ENCODE results near the gene KDM4C. TPM values are rescaled to one million over a fixed set of nuclear protein-coding genes. Genes with fewer than 3 reads are reported as not detected.

KDM4C gene
- total RNA-seq, 1 experiment from 2014 or later, result 7.1 TPM

DNA sequence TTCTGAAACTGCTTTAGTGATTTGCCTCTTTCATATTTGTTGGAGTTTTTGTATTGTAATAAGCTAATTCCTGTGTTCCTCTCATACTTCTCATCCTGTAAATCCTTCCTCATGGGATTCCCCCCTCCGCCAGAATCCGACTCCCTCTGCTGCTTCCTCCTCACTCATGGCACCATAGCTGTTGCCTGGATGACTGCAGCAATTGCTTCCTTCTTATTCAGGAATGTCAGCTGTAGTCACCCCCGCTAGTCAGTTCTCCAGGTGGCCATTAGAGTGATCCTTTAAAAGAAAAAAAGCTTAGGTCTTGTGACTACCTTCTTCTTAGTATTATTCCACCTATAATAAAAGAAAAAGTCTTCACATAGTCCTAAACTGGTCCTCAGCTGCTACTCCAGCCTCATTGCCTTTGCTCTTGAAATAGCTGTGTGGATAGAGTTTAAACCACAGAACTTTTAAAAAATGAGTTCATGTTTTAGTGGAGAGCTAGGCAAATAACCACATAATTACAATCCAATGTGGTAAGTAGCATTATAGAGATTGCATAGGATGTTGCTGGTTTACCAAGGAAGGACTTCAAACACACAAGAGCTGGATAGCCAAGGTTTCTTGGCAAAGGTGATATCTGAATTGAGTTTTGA, 227.3 kb downstream of the KDM4C start:
- intact Hi-C loops (cut with micrococcal nuclease; ENCODE audit: unreplicated experiment), result no loop called here
- Histone ChIP-seq H3K4me1 (ENCODE audit: control insufficient read depth, insufficient read depth, low read length) (no peaks in the 10 kb centered on the region), H3K27ac (ENCODE audit: low read length) (no peak overlapping the region), H3K27me3 (ENCODE audit: control insufficient read depth, insufficient read depth, low read length) (no peaks in the 10 kb centered on the region), H3K4me3 (ENCODE audit: low read depth in 2 of 2, low read length in 2 of 2) (no peak overlapping the region), H3K36me3 (ENCODE audit: control insufficient read depth, insufficient read depth, low read length) (no peaks in the 10 kb centered on the region), H3K9me3 (ENCODE audit: control insufficient read depth, insufficient read depth, low read depth, low read length) (no peaks in the 10 kb centered on the region)
- DNase-seq (ENCODE audit: low read depth, low spot score) (no peak), ATAC-seq (no peak)
- TF ChIP-seq POLR2AphosphoS5 (IDR thresholded peaks at IDR 0.05; ENCODE audit: low read depth, low read length), result no peak
- TF ChIP-seq REST (IDR thresholded peaks at IDR 0.05; ENCODE audit: insufficient read depth in 1 of 2, low read depth in 2 of 2, low read length in 1 of 2), result no peak
- no peak for TF ChIP-seq SIN3A (IDR thresholded peaks at IDR 0.05; ENCODE audit: borderline replicate concordance, insufficient read depth, low read depth, low read length)
- TF ChIP-seq, protein P1, sequence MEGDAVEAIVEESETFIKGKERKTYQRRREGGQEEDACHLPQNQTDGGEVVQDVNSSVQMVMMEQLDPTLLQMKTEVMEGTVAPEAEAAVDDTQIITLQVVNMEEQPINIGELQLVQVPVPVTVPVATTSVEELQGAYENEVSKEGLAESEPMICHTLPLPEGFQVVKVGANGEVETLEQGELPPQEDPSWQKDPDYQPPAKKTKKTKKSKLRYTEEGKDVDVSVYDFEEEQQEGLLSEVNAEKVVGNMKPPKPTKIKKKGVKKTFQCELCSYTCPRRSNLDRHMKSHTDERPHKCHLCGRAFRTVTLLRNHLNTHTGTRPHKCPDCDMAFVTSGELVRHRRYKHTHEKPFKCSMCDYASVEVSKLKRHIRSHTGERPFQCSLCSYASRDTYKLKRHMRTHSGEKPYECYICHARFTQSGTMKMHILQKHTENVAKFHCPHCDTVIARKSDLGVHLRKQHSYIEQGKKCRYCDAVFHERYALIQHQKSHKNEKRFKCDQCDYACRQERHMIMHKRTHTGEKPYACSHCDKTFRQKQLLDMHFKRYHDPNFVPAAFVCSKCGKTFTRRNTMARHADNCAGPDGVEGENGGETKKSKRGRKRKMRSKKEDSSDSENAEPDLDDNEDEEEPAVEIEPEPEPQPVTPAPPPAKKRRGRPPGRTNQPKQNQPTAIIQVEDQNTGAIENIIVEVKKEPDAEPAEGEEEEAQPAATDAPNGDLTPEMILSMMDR (IDR thresholded peaks at IDR 0.05), result no peak
- TF ChIP-seq TCF7L2 (IDR thresholded peaks at IDR 0.05; ENCODE audit: low read depth, low read length), result no peak
- CTCF ChIA-PET, result no interaction called here
- BruUV-seq (replicated peaks), result no TSS peak
- POLR2A ChIA-PET, result no interaction called here
- in situ Hi-C loops (cut with HindIII; ENCODE audit: low pct_unique_long_range_greater_than_20kb, low sequenced_read_pairs), result no loop called here

DNA sequence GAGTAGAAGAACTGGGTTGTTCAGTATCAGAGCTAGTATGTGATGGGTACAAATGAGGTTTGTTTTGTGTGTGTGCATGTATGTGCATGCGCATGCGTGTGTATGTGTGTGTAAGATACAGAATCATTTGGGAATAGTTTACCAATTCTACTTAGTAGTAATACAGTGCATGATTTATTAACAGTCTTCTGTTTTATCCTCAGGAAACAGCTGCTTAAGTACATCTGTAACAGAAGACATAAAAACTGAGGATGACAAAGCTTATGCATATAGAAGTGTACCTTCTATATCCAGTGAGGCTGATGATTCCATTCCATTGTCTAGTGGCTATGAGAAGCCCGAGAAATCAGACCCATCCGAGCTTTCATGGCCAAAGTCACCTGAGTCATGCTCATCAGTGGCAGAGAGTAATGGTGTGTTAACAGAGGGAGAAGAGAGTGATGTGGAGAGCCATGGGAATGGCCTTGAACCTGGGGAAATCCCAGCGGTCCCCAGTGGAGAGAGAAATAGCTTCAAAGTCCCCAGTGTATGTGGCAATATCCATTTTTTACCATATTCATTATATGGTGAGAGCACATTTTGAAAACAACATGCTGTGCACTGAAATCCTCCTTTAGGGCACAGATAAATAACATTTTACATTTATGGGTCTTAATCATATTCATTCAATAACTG, 228.5 kb downstream of the KDM4C start:
- POLR2A ChIA-PET, result interaction anchor here (0.6 kb wide), 2 partner anchors 15 to 60 kb away, joined by 3 to 5 read pairs; no protein-coding TSS in a partner anchor
- intact Hi-C loops (cut with micrococcal nuclease; ENCODE audit: unreplicated experiment), result no loop called here

More for the DNA sequence above, 228.5 kb downstream of the KDM4C start:
- BruUV-seq (replicated peaks), result no TSS peak
- CTCF ChIA-PET, result no interaction called here
- Histone ChIP-seq H3K4me3 (ENCODE audit: low read depth in 2 of 2, low read length in 2 of 2) (no peak overlapping the region), H3K27me3 (ENCODE audit: control insufficient read depth, insufficient read depth, low read length) (no peaks in the 10 kb centered on the region), H3K4me1 (ENCODE audit: control insufficient read depth, insufficient read depth, low read length) (no peaks in the 10 kb centered on the region), H3K36me3 (ENCODE audit: control insufficient read depth, insufficient read depth, low read length) (no peaks in the 10 kb centered on the region), H3K27ac (ENCODE audit: low read length) (no peak overlapping the region), H3K9me3 (ENCODE audit: control insufficient read depth, insufficient read depth, low read depth, low read length) (no peaks in the 10 kb centered on the region)
- DNase-seq (ENCODE audit: low read depth, low spot score), result no peak
- TF ChIP-seq, protein P1 (IDR thresholded peaks at IDR 0.05), result no peak
- TF ChIP-seq SIN3A (IDR thresholded peaks at IDR 0.05; ENCODE audit: borderline replicate concordance, insufficient read depth, low read depth, low read length) (no peak), POLR2AphosphoS5 (IDR thresholded peaks at IDR 0.05; ENCODE audit: low read depth, low read length) (no peak), REST (IDR thresholded peaks at IDR 0.05; ENCODE audit: insufficient read depth in 1 of 2, low read depth in 2 of 2, low read length in 1 of 2) (no peak), TCF7L2 (IDR thresholded peaks at IDR 0.05; ENCODE audit: low read depth, low read length) (no peak)
- no peak for ATAC-seq
- in situ Hi-C loops (cut with HindIII; ENCODE audit: low pct_unique_long_range_greater_than_20kb, low sequenced_read_pairs), result no loop called here
